ENCODE results near the gene PDGFC.
"Not testable (repeated sequence)": the region's sequence is repeated elsewhere in the genome, so short reads cannot be mapped to it uniquely, and the experiment has no call there.

PDGFC gene

DNA sequence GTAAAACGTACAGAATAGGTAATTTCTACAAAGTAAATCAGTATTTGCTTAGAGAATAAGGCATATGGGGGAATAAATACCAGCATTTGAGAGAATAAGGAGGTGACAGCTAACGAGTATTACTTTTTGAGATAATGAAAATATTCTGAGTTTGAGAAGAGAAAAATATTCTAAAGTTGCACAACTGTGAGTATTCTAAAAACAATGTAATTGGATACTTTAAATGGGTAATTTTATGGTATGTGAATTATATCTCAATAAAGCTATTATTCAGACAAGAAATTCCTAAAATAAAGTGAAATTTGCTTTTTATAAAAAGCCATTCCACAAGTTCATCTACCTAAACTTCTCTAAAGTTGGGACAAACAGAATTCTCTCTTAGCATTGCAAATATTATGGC lies 62.6 kb downstream of the PDGFC start:
- no peak for DNase-seq (ENCODE audit: low read depth in 2 of 3, low spot score in 2 of 3)

DNA sequence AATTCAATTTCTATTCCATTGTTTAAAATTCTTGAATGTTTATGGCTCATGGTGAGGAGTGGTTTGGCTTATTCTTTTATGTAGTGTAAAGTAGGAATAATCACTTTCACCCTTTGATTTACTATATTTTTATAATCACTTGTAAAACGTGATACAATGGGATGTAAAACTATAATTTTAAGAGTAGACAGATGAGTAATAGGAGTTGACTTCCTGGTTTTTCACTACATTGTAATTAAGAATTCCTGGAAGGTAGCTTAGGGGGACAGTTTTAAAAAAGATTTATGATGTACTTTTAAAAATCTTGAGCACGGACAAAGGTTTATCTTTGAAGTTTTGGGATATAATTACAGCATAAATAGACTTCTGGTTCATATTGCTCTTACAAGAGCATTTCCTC lies 65.3 kb downstream of the PDGFC start:
- DNase-seq (ENCODE audit: low read depth in 2 of 3, low spot score in 2 of 3): no peak

DNA sequence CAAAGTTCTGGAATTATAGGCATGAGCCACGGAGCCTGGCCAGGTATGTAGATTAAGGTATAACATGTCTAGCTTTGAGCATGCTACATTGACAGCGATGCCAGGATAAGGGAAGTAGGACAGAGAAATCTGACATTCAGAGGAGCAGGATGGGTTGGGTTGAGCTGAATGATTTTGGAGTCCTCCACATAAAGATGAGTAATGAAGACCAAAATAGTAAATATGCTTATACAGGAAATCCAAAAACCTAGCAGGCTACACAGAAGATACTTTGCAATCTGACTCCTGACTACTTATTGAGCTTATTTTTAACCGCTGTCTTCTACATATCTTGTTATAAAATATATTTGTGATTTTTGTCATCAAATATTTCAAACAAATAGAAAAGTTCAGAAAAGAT lies 69.7 kb downstream of the PDGFC start:
- DNase-seq (ENCODE audit: low read depth in 2 of 3, low spot score in 2 of 3): no peak

DNA sequence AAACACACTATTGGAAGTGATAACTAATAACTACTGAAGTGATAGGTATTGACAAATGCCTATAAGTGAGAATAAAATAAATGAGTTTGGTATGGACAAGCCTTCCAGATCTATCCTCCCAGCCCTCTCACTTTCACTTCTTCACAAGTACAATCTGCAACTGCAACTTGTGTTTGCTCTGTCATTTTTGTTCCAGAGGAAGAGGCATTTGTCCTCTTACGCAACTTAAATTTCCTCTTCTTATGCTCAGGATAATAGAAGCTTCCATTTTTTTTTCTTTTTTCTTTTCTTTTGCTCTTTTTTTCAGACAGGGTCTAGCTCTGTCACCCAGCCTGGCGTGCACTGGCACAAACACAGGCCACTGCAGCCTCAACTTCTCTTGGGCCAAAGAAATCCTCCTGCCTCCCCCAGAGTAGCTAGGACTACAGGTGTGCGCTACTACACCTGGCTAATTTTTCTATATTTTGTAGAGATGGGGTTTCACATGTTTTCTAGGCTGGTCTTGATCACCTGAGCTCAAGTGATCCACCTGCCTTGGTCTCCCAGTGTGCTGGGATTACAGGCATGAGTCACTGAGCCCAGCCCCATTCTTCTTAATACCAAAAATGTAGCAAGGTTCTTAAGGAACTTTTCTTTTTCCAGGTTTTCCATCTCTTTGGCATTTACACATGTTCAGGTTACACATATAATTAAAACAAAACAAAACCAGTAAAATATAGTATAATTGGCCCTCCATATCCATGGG lies 73.1 kb downstream of the PDGFC start:
- no peak for DNase-seq (ENCODE audit: low read depth in 2 of 3, low spot score in 2 of 3)

DNA sequence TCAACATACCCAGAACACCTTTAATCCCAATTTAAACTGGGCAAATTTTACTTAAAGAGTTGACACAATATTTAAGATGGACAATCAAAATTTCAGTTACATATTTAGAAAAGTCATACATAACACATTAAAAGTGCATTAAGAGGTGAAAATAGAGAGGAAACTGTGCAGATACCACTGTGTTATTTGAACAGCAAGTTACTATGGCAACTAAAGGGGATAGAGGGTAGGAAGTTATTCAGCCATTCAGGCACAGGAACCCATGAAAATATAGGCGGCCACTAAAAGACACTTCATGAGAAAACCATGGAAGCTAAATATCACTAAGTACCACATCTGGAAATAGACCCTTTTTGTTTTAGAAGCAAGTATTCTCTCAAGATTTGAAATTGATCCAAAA lies 75.1 kb downstream of the PDGFC start:
- no peak for DNase-seq (ENCODE audit: low read depth in 2 of 3, low spot score in 2 of 3)

DNA sequence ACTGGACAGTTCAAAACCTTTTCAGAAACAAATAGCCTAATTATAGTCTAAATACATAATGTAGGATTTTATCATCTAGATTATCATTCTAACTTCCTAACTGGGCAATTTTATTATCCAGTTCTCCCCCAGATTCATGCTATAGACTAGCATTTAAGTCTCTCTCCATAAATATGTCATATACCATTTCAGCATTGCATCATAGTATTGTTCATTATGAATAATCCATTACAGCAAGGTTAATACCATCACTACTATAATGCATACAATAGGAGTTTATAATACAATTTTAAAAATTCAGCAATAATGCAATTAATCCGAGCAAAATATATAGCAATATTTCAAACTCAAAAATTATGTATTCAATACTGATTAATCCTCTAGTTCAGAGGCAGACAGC lies 77.4 kb downstream of the PDGFC start:
- DNase-seq (ENCODE audit: low read depth in 2 of 3, low spot score in 2 of 3): no peak

DNA sequence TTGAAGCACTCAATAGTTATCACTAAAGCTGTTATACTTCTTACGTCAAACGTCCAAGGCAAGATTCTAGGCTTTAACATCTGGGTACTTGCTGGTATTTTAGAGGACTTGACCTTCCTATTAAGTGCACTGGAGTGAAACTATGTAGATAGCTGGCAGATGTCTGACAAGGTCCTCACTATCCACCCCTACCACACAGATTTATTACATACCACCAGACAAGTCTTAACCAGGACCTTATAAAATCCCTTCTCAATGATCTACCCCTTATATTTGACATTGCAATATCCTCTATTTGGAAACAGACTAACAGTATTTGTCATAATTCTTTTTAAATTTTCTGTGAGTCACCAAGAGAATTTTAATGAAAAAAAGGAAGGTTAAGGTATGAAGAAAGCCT lies 78.8 kb downstream of the PDGFC start:
- DNase-seq (ENCODE audit: low read depth in 2 of 3, low spot score in 2 of 3): no peak

DNA sequence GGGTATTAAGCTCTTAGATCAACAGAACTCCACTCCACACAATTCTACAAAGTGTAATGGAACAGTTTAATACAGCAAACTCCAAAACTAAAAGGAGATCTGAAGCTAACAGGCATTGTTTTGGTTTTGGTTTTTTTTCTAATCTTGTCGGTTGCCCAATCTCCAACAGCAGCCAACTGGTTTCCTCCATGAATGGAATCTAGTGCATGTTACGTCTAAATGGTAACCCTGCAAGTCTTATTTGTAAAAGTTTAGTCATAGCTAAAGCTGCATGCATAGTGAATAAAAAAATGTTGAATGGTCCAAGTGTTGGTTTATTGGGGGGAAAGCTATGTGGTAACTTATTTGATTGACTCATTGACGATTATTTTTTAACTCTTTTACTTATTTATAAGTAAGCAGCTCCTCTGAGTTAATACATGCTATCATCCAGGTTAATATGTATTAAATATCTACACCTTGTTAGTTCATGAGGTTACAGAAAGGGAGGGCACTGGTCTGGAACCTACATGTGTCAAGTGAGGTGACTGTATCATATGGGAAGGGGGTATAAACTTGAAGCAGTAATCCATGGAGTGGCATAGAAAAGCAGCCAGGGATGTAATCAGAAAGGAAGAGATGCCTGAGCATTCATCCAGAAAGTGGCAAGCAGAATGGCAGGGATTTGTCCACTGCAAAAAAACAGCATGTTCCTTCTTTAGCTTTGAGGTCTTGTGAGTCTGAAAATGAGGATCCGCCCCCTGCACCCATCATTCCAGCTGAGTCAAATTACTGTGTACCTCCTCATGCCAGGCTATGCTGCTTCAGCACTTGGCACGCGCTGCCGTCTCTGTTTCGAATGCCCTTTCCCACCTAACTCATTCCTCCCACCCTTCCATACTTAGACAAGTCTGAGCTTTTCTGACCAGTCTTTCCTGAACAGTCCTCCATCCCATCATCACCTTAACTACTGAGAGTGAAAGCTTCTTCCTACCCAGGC lies 81.7 kb downstream of the PDGFC start:
- DNase-seq (ENCODE audit: low read depth in 2 of 3, low spot score in 2 of 3): no peak

DNA sequence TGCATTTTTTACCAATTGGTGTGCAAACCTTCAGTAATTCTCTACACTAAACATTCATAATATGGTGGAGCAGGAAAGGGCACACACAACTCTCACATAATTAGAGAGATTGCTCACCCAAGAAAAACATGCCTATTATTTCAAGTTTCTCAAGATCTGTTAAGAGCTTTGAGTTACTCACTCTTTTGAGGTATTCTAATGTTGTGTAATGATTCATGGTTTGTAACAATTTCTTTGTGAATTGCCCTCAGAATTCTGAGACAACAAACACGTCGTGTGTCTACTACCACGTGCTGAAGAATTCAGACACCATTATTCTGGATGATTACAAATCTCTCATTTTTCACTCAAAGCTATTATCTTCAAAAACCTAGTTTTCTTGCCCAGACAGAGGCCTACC lies 82.8 kb downstream of the PDGFC start:
- DNase-seq (ENCODE audit: low read depth in 2 of 3, low spot score in 2 of 3): no peak

DNA sequence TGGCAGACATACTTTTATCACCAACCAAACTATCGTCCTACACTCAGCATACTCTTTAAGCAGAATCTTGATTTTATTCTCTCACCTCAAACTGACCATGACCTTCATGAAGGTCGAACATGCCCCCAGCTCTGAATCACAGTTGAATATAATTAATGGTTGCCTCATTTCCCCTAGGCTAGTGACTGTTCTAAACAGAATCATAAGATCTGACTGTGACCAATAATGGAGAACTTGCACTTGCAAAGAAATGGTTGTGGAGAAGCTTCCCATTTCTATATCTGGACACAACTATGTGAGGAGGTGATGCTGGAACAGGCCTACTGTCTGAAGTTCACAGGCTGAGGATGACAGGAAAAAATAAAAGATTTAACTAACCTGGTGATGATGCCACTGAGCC lies 85.1 kb downstream of the PDGFC start:
- no peak for DNase-seq (ENCODE audit: low read depth in 2 of 3, low spot score in 2 of 3)

DNA sequence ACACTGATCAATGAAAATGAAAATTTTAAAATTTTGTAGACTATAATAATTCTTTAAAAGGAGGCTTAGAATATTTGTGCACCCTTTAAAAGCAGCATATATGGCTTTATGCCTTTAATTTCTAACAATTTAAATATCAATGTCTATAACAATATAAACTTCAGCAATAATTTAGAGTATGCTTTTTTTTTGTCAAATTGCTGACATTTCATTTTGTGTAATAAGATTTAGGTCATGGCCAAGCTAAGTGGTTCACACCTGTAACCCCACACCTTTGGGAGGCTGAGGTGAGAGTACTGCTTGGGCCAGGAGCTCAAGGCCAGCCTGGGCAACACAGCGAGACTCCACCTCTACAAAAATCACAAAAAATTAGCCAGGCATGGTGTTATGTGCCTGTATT lies 86.2 kb downstream of the PDGFC start:
- no peak for DNase-seq (ENCODE audit: low read depth in 2 of 3, low spot score in 2 of 3)

DNA sequence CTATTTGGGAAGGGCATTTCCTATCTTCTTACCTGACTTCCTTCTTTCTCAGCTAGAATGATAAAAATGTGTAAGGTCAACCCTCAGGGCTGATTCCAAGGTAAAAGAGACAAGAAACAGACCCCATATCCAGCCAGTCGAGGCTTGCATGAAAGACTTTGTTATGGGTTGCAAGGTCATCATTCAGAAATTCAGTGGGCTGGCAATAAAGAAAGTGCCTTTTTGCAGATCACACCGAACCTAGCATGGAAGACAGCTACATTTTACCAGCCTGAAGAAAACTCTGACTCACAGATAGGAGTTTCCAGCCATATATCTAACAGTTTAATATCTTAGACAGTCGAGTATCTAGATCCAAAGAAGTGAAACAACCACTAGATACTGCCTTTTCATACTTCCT lies 87.4 kb downstream of the PDGFC start:
- DNase-seq (ENCODE audit: low read depth in 2 of 3, low spot score in 2 of 3): no peak

DNA sequence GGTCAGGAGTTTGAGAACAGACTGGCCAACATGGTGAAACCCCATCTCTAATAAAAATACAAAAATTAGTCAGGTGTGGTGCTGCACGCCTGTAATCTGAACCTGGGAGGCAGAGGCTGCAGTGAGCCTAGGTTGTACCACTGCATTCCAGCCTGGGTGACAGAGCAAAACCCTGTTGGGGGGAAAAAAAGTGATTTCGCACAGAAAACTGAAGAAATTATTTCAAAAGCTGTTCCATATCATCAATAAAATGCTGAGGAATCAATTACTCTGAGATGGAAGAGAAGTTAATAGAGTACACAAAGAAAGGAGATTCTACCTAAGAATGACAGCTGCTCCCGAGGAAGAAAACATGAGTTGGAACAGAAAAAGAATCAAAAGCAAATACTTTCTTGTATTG lies 95.9 kb downstream of the PDGFC start:
- DNase-seq (ENCODE audit: low read depth in 2 of 3, low spot score in 2 of 3): no peak

DNA sequence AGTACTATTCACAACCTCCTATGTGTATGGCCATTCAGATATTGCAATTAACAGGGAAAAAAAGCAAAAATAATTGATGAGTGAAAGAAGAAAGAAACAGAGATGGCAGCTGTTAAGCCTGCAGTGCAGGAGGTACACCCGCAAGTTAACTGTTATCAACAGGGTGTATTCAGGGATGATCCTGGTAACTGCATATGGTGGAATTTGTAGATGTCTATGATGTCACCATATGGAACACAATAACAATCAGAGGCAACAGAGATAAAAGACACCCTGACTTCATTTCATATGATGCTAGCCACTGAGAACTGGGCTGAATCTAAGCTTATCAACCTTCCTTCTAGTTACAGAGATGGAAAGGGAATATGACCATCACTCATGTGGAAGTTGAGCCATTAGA lies 96.5 kb downstream of the PDGFC start:
- no peak for DNase-seq (ENCODE audit: low read depth in 2 of 3, low spot score in 2 of 3)

DNA sequence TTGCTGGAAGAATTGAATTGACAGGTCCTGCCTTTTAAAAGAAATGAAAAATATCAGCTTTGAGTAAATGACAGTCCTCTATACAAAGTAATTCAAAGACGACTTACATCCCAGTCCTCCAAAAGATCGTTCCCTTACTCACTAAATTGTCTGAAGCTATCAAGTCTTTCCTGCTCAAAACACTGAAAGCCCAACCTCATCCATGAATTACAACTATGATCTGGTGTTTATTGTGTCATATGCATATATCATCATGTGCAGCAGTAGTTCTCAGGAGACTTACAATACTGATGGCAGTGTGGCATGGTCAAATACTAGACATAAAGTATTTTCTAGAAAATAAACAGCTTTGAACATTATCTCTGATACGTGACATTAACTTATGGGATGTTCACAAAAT lies 97.8 kb downstream of the PDGFC start:
- no peak for DNase-seq (ENCODE audit: low read depth in 2 of 3, low spot score in 2 of 3)

DNA sequence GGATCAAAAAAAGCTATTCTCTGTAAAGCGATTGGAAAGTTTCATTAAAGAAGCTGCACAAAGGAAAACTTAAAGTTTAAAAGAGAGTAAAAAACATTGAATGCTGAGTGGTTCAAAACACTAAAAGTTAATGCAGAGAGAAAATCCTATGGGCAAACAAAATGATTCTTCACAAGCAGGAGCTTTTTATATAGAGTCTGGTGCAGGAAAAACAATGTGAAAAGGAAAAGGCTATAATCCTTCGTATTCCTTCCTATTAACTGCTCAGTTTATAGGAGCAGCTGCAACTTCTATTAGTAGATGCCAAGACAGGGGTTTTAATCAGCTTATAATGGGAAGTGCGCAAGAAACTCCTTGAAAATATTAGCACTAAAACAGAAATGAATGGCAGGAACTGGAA lies 100.7 kb downstream of the PDGFC start:
- DNase-seq (ENCODE audit: low read depth in 2 of 3, low spot score in 2 of 3): no peak

DNA sequence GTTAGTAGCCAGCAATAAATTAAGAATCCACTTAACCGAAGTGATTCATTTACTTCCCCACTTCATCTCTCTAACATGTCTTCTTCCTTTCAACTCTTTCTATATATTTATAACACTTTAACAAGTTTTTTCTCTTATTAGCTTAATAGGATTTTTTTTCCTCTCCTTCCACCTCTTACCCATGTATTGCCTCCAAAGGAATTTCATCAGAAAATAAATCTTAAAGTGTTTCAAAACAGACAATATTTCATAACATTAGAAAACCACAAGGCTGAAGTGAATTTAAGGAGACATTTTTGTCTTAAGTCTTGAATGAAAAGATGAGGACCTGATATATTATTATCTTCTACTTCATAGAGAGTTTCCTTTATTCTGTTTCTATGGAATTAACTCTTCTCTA lies 101.5 kb downstream of the PDGFC start:
- no peak for DNase-seq (ENCODE audit: low read depth in 2 of 3, low spot score in 2 of 3)

DNA sequence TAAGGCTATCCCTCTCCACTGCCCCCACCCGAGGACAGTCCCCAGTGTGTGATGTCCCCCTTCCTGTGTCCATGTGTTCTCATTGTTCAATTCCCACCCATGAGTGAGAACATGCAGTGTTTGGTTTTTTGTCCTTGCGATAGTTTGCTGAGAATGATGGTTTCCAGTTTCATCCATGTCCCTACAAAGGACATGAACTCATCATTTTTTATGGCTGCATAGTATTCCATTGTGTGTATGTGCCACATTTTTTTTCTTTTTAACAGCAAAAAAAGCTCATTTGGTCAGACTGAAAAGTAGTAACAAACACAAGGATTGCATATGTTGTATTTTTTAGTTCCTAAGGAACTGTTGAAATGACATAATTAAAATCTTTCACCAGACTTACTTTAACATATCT lies 105.5 kb downstream of the PDGFC start:
- DNase-seq (ENCODE audit: low read depth in 2 of 3, low spot score in 2 of 3): not testable (repeated sequence)

DNA sequence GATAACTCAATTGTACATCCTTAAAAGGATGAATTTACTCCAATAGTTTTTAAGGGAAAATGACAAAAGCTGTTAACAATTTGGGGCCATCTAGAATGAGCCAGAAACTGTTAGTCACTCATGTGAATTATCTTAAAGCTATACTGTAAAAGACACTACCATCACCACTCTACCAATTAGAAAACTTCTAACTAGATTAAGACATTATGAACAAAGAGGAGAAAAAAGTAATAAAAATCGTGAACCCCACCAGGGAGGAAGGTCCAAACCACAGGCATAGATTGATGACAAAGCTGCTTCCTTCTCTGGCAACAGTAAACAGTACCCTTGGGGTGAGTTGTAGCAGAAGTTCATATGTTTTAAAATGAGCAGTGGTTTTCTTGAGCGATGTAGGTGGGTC lies 106.1 kb downstream of the PDGFC start:
- no peak for DNase-seq (ENCODE audit: low read depth in 2 of 3, low spot score in 2 of 3)

DNA sequence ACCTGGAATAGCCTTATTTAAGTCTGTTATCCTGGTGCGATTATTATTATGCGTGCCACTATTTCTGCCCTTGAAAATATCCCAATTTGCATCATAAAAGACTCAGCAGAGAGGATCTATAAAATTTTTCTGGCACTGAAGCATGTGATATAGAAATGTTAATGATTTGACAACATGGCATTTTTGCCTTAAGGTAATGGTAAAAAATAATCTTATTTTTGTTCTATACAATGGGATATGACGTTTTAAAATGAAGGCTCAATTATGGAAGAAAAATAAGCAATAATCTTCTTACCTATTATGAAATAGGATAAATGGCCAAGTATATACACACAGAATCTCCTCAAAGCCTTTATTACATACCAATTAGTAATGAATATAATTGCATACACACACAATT lies 113.5 kb downstream of the PDGFC start:
- DNase-seq (ENCODE audit: low read depth in 2 of 3, low spot score in 2 of 3): no peak

DNA sequence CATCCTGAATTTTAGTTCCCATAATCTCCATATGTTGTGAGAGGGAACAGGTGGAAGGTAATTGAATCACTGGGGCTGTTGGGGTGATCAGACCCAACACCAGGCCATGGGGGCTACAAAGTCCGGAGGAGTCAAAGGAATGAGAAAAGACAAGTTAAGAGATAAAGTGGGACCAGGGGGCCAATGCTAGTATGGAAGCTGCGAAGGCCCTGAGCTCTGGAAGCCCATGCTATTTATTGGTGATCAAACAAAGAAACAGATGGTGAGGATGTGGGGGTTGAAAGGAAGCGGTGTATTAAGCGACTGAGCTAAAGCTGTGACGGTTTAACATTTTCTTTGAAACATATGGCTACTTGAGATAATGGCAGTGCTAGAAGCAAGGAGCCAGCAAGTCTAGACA lies 132.8 kb downstream of the PDGFC start:
- DNase-seq (ENCODE audit: low read depth in 2 of 3, low spot score in 2 of 3): no peak

DNA sequence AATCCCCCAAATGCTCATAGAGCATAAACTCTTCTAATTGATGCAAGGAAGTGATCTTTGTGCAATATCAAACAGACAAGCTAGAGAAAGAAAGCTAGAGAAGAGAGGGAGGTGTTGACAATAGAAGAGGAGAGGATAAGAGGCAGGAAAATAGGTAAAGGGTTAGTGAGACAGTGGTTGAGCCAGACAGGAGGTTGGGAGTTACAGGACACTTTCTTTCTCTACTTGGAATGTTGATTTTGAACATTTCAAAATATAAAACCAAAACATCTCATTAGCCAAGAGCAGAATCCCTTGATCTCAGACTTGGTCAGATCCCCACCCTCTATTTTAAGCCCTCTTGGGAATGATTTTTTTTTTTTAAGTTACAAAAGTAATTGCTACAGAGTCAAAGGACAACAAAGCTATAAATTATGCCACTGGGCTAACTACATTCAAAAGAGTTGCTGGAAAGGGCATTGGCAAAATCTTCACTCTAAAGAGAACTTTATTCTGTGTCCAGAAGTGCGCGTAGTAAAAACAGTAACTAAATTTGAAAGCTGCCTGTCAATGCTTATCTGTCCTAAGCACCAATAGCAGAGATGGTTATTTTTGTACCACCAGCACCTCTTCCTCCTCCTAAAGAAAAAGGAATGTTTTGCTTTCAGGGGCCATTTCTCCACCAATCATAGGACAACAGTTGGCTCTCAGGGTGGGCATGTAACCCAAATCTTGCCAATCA lies 133.8 kb downstream of the PDGFC start:
- no peak for DNase-seq (ENCODE audit: low read depth in 2 of 3, low spot score in 2 of 3)

Measured in activated CD8-positive, alpha-beta memory T cell treated with anti-CD3 and anti-CD28 coated beads for 48 hours (primary cell).